ENCODE measurements around the gene LENG1.
"Not testable (repeated sequence)": the region's sequence is repeated elsewhere in the genome, so short reads cannot be mapped to it uniquely, and the experiment has no call there.

The LENG1 gene

DNA sequence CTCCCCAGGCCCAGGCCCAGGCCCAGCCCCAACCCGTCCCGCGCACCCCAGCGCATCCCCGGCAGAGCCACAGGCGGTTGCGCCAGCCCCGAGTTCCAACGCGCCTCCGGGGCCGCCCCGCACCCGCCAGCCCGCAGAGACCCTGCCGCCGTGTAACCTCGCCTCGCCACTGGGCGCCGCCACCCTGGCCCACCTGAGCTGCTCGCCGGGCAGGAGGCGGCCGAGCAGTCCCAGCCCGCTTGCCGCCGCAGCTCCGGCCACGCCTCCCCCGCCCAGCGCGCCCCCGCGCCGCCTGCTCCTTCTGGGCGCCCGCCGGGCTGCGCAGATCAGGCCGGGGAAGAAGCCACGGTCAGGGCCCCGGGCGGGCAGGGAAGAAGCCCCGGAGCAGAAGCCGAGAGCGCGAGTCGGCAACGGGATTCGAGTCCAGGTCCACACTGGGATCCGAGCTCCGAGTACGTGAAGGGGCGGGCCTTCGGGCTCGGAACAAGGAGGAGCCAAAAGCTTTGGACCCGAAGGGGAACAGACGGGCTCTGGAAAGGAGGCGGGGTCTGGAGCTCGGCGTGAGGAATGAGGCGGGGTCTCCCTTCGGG, 29.7 kb upstream of the LENG1 start, which contains the start of gene MBOAT7:
TSS of gene MBOAT7 (minus strand) at position 436 of the 590 bp plus-strand sequence. CDS start 1,072 bp downstream, outside the sequence.
- no peak for DNase-seq

DNA sequence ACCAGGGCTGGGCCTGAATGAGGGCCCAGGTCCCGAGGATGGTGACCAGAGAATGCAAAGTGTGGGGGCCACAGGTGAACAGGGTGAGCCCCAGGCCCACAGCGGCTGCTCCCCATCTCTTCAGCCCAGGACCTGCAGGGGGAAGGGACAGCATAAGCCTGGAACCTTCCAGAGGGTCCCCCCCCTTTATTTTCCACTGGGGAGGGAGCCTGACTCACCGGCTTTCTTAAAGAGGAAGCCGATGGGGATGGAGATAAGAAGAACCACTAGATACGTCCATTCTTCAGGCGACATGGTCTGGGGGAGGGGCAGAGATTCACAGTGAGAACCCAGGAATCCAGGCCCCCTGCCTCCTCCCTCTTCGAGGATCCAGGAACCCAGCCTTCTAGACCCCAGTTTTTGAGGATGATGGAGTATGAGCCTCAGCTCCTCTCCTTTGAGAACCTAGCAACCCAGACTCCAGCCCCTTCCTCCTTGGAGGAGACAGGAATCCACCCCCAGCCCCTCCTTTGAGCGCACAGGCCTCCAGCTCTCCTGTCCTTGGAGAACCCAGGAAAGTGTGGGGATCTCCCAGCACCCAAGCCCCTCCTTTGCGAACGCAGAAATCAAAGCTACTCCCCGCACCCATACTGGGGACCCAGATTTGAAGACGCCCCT, 28.8 kb upstream of the LENG1 start:
- peak; percentile 85 to 89 for DNase-seq

DNA sequence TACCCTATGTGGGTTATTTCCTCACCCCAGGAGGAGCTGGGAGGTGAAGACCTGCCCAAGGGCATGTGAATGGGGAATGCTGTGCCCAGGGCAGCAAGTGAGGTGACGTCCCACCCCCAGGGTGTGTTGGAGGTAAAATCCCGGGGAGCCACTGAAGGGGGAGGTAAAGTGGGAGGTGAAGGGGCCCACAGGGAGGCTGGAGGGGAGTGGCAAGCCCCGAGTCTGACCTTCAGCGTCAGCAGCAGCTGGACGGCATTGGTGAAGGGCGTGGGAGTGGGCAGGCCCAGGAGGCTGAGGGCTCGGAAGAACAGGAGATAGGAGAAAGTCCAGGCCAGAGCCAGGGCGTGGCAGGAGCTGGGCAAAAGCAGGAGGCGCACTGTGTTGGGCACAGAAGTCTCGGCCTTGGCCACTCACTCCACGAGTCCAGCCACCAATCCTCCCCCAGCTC, 27.4 kb upstream of the LENG1 start:
- no peak for DNase-seq

DNA sequence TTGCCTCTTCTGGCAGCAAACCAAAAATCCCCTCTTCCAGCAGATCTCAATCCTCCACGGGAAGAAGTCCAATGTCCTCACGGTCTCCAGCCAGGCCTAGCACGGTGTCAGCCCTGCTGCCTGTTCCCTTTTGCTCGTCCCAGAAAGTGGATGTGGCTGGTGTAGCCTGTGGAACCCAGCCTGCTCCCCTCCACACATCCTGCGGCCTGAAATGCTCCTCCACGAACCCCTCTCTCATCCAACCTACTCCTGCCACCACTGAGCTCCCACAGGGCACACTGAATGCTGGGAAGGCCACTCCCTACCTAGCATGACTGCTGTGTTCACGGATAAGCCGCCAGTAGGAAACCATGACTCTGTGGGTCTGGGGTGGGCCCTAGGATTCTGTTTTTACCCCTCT, 26.8 kb upstream of the LENG1 start:
- DNase-seq: no peak

DNA sequence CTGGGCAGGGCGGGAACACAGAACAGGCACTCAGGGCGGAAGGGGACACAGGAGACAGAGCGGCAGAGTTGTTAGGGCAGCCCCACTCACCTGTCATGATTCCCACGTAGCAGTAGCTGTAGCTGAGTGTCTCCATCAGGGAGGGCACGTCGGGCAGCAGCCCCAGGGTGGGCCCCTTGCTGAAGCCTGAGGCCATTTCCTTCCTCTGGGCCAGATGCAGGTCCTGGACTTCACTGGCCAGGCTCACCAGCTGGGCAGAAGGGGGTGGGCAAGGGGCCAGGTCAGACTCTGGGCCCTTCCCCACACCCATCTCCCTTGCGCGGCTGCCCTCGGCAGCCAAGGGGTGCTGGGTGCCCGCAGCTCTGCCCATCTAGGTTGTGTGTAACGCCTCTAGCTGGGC, 23.9 kb upstream of the LENG1 start:
- DNase-seq: no peak

DNA sequence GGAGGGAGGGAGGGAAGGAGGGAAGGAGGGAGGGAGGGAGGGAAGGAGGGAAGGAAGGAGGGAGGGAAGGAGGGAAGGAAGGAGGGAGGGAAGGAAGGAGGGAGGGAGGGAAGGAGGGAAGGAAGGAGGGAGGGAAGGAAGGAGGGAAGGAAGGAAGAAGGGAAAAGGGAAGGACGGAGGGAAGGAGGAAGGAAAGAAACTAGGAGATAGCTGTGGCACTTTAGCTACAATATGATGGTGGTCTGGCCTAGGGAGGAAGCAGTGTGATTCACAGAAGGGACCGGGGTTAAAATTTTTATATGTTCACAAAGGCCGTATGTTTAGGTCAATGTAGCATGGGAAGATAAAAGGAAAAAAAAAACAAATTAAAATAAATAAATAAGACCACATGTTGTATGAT, 22.4 kb upstream of the LENG1 start:
- not testable (repeated sequence) for DNase-seq

DNA sequence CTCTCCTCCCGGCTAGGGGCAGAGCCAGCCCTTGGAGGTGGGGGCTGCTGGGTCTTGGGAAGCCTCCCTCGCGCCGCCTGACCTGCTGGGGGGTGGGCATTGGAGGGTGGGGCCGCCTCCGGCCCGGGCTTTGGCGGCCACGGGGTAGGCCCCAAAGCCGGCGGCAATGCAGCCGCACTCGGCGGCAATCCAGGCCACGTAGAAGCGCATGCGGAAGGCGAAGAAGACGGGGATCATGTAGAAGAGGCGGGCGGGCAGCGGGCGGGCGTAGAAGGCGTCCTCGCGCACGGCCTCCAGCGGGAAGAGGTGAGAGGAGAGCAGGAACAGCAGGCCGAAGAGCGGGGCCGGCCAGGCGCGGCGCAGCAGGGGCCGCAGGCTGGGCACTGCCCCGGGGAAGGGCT, 21.2 kb upstream of the LENG1 start:
- no peak for DNase-seq

DNA sequence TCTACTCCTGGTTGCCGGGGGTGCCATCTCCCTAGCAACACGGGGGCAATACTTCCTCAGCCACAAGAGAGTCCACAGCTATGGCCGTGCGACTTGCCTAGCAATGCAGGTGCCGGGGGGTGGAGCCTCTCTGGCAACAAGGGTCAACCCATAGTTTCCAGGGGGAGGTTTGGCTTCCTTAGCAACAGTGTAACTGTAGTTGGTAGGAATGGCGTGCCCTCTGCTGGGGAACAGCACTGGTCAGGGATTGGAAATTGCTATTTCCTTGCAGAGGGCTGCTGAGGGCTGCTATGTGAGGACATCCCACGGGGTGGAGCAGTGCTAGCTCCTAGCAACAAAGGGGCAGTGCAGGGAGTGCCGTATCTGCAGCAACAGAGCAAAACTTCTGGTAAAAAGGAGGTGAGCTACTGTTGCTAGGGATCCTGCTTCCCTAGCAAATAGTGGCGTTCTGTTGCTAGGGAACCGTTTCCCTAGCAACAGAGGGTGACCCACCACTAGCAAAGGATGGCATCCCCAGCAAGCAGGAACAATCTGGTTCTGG, 20.5 kb upstream of the LENG1 start:
- peak in 1 of 2 experiments; percentile 27 for DNase-seq

DNA sequence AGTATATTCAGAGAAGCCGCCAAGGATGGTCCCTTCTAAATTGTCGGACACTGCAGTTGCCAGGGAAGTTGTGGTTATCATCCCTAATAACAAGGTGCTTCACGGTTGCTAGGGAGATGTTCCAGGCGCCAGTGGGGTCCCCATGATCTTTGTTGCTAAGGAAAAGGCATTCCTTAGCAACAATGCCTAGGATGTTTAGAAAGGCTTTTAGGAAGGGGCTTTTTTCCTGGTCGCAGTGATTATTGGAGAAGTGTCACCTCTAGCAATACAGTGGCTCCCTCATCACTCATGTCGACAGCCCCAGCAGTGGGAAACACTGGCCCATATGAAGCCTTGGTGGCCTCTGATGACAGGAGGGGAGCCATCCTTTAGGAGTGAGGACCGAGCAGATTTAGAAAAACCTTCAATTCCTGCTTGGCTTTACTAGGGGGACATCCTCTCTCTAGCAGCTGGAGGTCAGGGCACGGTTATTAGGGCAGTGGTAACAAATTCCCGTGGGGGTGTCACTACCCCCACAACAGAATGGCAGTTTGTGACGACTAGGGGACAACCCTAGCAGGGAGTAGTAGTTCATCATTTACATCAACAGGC, 19.8 kb upstream of the LENG1 start:
- DNase-seq: no peak

DNA sequence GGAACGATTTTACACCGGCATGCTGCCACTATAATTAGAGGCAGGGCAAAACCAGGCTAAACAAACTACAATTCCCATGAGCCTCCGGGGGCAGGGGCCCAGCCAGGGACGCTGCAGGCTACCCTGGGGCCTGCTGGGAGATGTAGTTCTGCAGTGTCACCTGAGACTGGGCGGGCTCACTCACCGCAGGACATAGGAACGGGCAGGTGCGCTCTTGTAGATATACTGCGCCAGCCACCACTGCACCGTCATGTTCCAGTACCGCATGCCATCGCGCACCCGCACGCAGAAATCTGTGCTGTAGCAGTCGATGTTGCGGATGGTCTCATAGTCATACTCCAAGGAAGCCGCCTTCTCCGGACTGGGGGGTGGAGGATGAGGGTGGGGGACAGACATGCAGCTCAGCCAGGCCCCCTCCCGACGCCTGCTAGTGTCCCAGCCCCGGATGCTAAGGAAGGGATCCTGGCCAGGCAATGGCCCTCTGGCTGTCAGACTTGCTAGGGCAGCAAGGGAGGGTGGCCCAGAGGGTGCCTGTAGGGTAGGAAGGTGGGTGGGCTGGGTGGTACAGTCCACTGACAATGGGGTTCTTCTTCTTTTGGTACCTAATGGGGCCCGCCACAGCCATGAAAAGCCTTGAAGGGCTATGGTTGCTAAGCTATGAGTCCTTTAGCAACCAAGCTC, 19.2 kb upstream of the LENG1 start:
- DNase-seq: peak in 1 of 2 experiments; percentile 13

DNA sequence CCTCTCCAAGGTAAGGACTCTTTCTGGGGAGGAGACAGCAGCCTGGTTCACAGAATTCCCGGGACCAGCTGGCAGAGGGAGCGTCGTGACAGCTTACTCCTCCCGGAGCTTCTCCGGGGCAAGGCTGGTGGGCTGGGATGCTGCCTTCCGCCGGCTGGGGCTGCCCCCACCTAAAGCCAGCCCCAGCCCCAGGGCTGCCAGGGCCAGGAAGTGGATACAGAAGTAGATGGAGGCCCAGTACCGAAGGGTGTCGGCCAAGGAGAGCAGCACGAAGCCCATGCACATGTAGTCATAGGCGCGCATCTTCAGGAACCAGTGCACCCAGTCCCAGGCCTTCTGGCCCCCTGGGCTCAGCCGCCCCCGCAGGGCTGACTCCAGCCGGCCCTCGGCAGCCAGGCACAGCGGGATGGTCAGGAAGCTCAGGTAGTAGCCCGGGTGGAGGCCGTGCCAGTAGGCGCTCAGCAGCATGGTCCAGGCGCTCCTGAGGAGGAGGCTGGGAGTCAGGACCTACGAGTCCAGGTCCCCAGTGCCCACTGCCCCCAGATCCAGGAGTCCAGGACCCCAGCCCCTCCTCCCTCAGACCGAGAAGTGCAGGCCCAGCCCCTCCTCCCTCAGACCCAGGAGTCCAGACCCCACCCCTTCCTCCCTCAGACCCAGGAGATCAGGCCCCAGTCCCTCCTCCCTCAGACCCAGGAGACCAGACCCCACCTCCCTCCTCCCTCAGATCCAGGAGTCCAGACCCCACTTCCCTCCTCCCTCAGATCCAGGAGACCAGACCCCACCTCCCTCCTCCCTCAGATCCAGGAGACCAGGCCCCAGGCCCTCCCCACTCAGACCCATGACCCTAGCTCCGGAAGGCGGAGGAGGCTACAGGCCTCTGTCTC, 14.7 kb upstream of the LENG1 start:
- no peak for DNase-seq

DNA sequence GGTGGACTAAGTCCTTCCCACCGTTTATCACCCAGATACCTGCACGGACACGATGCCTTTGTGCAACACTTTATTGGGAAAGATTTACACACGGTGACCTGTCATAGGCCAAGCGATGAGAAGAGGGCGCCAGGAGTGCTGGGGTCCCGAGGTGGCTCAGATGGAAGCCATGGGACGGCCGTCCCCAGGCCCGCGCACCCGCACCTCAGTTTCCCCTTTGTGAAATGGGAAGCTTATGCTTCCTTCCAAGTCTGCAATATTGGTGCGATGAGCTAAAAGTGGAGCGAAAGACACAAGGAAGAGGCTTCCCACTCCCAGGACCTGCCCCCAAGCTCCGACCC, 13.8 kb upstream of the LENG1 start:
- no peak for DNase-seq

DNA sequence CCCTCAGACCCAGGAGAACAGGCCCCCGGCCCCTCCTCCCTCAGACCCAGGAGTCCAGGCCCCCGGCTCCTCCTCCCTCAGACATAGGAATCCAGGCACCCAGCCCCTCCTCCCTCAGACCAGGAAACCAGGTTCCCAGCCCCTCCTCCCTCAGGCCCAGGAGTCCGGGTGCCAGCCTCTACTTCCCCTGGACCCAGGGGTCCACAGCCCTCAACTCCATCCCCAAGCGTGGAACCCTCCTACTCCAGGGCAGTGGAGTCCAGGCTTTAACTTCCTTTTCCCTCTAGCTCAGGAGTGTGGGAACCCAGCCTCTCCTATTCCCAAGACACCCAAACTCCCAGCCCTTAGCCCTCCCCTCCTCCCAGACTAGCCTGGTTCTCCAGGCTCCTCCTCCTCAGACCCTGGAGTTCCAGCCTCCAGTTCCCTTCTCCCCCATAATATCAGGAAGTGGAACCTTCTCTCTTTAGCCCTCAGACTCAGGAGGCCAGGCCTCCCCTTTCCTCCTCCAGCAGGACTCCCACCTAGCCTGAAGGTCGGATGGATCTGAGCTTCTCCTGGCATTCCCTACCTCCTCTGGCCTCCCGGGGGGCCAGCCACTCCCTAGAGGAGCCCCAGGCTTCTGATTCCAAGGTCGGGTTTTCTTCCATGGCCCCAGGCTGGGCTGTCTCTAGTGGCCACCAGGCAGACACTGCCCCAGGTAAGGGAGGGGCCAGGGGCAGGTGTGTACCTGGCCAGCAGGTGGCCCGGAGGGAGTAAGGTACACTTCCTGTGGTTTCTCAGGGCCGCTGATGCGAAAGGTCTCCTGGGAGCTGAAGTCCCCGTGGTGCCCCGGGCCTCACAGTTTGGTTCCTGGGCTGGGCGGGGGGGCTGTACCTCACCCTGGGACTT, 13.2 kb upstream of the LENG1 start, which contains the start of gene TMC4:
TSS of gene TMC4 (minus strand) at position 690 of the 888 bp plus-strand sequence. CDS start at position 647, 43 bp downstream.
- peak in 1 of 2 experiments; percentile 10 for DNase-seq

DNA sequence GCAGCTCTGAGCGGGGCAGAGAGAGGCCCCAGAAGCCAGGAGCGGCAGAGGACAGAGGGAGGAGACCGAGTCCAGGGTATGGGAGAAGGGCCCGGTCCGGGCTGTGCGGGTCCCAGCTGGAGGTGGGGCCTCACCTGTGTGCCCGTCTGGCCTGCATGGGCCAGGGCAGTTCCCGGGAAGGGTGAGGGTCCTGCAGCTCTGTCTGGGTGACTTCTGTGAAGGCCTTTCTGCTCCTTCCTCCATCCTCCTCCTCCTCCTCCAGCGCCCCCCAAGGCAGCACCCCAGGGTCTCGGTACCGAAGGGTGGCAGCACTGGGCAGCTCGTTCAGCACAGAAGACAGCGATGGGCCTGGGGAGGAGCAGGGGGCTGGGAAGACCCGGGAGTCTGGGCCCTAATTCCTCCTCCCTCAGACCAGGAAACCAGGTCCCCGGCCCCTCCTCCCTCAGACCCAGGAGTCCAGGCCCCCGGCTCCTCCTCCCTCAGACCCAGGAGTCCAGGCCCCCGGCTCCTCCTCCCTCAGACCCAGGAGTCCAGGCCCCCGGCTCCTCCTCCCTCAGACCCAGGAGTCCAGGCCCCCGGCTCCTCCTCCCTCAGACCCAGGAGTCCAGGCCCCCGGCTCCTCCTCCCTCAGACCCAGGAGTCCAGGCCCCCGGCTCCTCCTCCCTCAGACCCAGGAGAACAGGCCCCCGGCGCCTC, 12.4 kb upstream of the LENG1 start:
- not testable (repeated sequence) for DNase-seq

DNA sequence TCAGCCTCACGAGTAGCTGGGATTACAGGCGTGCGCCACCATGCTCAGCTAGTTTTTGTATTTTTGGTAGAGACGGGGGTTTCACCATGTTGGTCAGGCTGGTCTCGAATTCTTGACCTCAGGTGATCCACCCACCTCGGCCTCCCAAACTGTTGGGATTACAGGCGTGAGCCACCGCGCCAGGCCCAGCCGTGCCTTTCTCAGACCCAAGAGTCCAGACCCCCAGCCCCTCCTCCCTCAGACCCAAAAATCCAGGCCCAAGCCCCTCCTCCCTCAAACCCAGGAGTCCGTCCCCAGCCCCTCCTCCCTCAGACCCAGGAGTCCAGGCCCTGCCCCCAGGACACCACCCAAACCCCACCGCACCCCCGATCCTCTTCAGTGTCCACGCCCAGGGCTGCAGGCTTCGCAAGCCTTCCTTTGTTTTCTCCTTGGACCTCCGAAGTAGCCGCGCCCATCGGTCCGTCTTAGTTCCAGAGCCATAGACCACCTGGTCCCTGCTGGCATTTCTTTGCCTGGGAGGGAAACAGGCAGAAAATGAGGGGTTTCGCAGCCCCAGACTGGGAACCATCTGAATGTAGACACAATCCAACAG, 9.7 kb upstream of the LENG1 start:
- DNase-seq: no peak

DNA sequence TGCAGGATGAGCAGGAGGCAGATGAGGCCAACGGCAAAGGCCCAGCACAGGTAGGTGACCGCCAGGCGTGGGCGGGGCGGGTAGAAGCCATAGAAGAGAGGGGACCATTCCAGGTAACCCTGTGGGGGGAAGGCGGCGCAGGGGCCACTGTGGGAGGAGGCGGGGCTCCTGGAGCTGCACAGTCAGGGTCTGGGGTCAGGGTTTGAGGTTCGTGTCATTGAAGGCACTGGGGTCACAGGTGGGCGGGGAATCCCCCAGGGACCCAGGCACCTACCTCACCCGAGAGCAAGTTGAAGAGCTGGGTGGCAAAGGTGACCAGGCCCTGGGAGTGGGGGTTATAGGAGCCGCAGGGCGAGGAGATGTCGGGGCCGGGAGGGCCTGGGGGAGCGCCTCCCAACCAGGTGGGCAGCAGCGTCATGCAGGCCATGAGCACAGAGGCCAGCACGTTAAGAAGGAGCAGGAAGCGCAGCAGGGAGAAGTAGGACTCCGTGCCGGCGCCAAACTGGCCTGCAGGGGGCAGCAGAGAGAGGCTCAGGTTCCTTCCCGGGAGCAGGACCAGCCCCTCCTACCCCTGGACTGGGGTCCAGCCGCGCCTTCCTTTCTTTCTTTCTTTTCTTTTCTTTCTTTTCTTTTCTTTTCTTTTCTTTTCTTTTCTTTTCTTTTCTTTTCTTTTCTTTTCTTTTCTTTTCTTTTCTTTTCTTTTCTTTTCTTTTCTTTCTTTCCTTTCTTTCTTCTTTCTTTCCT, 8.8 kb upstream of the LENG1 start:
- peak; percentile 74 to 84 for DNase-seq

DNA sequence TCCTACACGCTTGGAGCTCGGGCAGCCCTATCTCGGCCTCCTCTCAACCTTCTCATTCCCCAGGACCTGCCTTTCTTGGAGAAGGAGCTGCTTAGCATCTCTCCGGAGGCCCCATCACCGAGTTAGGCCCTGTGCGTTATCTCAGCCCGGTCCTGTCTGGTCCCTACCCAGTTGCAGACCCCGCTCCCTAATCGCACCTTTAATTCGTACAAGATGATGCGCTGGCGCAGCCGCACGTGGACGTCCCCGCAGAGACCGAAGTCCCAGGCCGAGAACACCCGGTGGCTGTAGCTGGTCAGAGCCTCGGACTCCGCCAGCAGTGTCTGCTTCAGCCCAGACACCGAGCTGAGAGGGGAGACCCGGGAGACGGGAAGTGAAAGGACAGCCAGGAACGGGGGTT, 5.7 kb upstream of the LENG1 start:
- DNase-seq: no peak

DNA sequence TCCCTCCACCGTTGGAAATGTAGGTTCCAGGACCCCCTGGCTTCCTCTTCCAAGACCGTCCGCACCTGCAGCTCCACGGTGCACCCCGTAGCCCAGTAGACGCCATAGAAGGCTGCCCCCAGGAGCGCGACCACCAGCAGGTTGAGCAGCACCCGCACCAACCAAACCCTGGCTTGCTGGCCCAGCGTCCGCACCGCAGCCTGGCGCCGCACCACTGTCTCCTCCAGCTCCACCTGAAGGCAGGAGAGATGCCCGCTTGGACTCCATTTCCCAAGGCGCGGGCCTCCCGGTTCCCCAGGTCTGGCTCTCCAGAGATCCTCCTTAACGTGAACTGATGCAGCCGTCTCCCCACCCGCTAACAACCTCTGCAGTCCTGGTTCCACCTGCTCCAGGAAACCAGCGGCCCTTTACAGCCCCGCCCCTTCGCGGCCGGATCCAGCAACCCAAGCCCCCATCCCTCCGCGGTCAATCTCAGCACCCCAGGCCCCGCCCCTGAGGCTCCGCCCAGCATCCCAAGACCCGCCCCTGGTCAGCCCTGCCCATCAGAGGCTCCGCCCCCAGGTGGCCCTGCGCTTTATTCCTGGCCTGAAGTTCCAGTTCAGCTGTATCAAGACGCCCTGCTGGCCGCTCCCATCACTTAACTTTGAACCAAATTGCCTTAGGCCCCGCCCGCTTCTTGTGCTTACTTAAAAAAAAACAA, 5.0 kb upstream of the LENG1 start:
- no peak for DNase-seq

DNA sequence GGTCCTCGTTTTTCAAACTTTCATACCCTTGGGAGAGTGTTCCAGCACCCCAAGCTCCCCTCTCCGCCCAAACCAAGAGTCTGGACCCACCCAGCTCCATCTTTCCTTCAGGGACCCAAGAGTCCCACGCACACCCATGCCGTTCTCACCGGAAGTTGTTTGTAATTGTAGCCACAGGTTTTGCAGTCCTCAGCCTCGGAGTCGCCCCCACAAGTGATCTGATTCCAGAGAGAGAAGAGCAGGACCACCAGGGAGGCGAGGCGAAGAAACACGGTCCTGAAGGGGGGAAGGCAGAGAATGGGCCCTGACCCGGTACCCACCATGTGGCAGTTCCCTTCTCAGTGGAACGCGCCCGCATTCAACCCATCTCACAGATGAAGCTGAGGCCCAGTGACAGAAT, 3.4 kb upstream of the LENG1 start:
- DNase-seq: no peak

Measured in Kasumi-1 (cell line).